Measurements from ENCODE around the gene PKD1L1.

DNA sequence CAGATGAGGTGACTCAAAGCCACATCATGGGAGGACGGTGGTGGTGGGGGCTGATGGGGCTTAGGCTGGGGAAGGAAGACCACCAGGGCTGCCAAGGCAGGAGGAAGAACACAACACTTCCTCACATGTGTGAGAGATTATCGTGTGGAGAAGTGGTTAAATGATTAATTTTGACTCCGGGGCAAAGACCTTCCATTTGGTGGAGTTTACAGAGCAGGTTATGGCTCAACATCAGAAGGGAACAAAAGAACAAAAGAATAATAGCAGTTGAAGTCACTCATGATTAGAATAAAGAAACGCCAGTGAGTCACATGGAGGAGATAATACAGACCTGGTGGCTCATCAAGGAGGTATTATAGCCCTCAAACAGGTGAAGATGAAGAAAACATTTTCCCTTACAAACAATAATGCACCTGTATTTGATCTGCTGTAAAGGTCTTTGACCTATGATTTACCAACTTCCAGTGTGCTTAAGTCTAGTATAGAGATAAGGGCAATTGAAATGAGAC lies 170.1 kb downstream of the PKD1L1 start:
- TF ChIP-seq, protein P1, sequence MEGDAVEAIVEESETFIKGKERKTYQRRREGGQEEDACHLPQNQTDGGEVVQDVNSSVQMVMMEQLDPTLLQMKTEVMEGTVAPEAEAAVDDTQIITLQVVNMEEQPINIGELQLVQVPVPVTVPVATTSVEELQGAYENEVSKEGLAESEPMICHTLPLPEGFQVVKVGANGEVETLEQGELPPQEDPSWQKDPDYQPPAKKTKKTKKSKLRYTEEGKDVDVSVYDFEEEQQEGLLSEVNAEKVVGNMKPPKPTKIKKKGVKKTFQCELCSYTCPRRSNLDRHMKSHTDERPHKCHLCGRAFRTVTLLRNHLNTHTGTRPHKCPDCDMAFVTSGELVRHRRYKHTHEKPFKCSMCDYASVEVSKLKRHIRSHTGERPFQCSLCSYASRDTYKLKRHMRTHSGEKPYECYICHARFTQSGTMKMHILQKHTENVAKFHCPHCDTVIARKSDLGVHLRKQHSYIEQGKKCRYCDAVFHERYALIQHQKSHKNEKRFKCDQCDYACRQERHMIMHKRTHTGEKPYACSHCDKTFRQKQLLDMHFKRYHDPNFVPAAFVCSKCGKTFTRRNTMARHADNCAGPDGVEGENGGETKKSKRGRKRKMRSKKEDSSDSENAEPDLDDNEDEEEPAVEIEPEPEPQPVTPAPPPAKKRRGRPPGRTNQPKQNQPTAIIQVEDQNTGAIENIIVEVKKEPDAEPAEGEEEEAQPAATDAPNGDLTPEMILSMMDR (IDR thresholded peaks at IDR 0.05) = no peak
- no peak for TF ChIP-seq ZFX (IDR thresholded peaks at IDR 0.05; ENCODE audit: borderline replicate concordance)

Data from 22Rv1 (cell line).